ENCODE results near the gene EFNA3. TPM values are rescaled to one million over a fixed set of nuclear protein-coding genes. Genes with fewer than 3 reads are reported as not detected.
A peak's percentile ranks its signal among the peaks of the same experiment; 100 is the strongest.

EFNA3 gene
- total RNA-seq, 3 donors from 2014 or later, result 2.1 to 17.4 (median 5.6) TPM

DNA sequence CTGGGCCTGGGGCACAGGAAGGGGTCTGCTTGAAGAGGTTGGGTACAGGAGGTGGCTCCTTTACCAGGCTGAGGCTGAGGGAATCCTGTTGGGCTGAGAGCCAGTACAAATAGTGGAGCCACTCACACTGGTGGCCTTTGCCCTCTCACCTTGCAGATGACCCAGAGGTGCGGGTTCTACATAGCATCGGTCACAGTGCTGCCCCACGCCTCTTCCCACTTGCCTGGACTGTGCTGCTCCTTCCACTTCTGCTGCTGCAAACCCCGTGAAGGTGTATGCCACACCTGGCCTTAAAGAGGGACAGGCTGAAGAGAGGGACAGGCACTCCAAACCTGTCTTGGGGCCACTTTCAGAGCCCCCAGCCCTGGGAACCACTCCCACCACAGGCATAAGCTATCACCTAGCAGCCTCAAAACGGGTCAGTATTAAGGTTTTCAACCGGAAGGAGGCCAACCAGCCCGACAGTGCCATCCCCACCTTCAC, 55.2 kb downstream of the EFNA3 start:
- intact Hi-C loops (cut with DNase I, micrococcal nuclease), result no loop called here
- peaks cover 6% of the 10 kb centered on the region for H3K36me3 ChIP-seq (ENCODE audit: low read depth)
- peaks cover 45% of the 10 kb centered on the region for H3K4me1 ChIP-seq (ENCODE audit: low read depth)
- no peaks in the 10 kb centered on the region for H3K9me3 ChIP-seq
- no peak overlapping the region for H3K4me3 ChIP-seq
- TF ChIP-seq, protein P1, sequence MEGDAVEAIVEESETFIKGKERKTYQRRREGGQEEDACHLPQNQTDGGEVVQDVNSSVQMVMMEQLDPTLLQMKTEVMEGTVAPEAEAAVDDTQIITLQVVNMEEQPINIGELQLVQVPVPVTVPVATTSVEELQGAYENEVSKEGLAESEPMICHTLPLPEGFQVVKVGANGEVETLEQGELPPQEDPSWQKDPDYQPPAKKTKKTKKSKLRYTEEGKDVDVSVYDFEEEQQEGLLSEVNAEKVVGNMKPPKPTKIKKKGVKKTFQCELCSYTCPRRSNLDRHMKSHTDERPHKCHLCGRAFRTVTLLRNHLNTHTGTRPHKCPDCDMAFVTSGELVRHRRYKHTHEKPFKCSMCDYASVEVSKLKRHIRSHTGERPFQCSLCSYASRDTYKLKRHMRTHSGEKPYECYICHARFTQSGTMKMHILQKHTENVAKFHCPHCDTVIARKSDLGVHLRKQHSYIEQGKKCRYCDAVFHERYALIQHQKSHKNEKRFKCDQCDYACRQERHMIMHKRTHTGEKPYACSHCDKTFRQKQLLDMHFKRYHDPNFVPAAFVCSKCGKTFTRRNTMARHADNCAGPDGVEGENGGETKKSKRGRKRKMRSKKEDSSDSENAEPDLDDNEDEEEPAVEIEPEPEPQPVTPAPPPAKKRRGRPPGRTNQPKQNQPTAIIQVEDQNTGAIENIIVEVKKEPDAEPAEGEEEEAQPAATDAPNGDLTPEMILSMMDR (IDR thresholded peaks at IDR 0.05), result no peak
- DNase-seq, result peak in 2 of 3 donors; percentile 30 to 39
- ATAC-seq, result no peak

DNA sequence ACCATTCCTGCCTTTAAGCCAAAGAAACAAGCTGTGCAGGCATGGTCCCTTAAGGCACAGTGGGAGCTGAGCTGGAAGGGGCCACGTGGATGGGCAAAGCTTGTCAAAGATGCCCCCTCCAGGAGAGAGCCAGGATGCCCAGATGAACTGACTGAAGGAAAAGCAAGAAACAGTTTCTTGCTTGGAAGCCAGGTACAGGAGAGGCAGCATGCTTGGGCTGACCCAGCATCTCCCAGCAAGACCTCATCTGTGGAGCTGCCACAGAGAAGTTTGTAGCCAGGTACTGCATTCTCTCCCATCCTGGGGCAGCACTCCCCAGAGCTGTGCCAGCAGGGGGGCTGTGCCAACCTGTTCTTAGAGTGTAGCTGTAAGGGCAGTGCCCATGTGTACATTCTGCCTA, 55.7 kb downstream of the EFNA3 start:
- intact Hi-C loops (cut with DNase I, micrococcal nuclease), result no loop called here
- no peak overlapping the region for H3K4me3 ChIP-seq
- ATAC-seq (no peak), DNase-seq (peak in 1 of 3 donors; percentile 26)
- peaks cover 6% of the 10 kb centered on the region for H3K36me3 ChIP-seq (ENCODE audit: low read depth)
- TF ChIP-seq, protein P1 (IDR thresholded peaks at IDR 0.05), result no peak
- H3K4me1 ChIP-seq (ENCODE audit: low read depth), result peaks cover 48% of the 10 kb centered on the region
- H3K9me3 ChIP-seq, result no peaks in the 10 kb centered on the region

DNA sequence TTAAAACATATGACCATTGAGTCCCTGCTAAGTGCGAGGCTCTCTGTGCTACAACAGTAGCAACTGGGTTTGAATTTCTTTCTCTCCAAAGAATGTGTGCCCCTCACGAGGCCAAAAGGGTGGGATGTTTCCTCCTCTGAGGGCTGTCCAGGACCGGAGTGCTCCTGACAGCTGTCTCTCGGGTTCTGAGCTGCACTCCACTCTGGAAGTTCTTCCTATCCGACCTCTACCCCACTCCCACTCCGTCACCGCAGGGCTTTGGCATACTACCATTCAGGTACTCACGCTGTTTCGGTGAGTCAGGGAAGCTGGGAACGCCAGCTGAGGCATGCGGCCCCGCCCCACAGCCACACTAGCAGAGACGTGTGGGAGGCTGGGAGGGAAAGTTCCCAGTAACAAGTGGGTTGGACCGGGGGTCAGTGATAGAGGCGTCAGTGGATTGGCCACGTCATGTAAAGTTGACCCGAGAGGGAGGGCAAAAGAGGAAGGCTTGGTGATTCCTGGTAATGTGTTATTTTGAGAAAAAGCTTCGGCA, 56.3 kb downstream of the EFNA3 start:
- intact Hi-C loops (cut with DNase I, micrococcal nuclease), result no loop called here

DNA sequence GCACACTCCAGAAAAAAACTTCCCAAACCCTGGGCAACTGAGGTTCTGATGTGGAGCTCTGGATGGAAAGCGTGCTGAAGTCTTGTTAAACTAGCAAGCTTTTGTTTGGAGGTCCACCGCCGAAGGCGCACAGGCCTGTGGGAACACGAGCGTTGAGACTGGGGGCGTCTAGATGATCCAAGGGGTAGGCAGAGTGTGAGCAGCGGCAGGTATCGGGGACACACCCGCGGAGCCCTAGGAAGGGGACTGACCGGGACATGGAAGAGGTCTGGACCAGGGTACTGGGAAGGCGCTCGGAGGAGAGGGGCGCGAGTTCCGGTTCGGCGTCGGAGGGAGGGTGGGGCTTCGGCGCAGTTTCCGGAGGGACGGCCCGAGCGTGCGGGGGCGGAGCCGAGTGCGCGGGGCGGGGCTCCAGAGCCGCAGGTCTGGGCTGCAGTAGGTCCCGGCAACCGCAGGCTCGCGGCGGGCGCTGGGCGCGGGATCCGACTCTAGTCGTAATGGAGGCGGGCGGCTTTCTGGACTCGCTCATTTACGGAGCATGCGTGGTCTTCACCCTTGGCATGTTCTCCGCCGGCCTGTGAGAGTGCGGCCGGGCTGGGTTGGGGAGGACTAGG, 56.9 kb downstream of the EFNA3 start, which contains the start of gene SLC50A1:
Gene SLC50A1, plus strand, starts transcription at position 438 of the 614 bp plus-strand sequence. Its CDS starts 60 bp downstream, at position 498.
- DNase-seq (peak; percentile 96 to 97 (median 96)), ATAC-seq (peak; percentile 87)
- H3K4me1 ChIP-seq (ENCODE audit: low read depth), result peaks cover 45% of the 10 kb centered on the region
- TF ChIP-seq, protein P1 (IDR thresholded peaks at IDR 0.05), result peak; percentile 8
- H3K9me3 ChIP-seq, result no peaks in the 10 kb centered on the region
- intact Hi-C loops (cut with DNase I, micrococcal nuclease), result no loop called here
- H3K36me3 ChIP-seq (ENCODE audit: low read depth), result peaks cover 6% of the 10 kb centered on the region
- peak within 1 kb of the TSS; percentile 46 for H3K4me3 ChIP-seq

More for the DNA sequence above, 56.3 kb downstream of the EFNA3 start:
- Histone ChIP-seq H3K4me1 (ENCODE audit: low read depth) (peaks cover 44% of the 10 kb centered on the region), H3K9me3 (no peaks in the 10 kb centered on the region), H3K4me3 (peak overlapping the region; percentile 46), H3K36me3 (ENCODE audit: low read depth) (peaks cover 6% of the 10 kb centered on the region)
- DNase-seq (peak; percentile 89 to 94 (median 90)), ATAC-seq (peak; percentile 79)
- TF ChIP-seq, protein P1 (IDR thresholded peaks at IDR 0.05), result no peak

DNA sequence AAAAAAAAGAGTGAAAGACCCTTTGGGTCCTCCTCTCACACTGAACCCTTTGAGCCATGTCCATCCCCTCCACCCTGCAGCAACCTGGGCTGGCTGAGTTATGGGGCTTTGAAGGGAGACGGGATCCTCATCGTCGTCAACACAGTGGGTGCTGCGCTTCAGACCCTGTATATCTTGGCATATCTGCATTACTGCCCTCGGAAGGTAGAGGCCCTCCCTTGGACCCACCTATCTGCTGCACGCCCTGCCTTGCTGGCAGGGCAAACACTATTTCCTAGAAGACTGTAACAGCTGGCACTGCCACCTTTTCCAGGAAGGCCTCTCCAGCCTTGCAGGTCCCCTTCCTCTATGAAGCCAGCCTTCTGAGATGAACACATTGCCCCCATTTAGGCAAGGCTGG, 58.1 kb downstream of the EFNA3 start:
- DNase-seq (peak; percentile 64 to 69 (median 65)), ATAC-seq (peak; percentile 10)
- peaks cover 45% of the 10 kb centered on the region for H3K4me1 ChIP-seq (ENCODE audit: low read depth)
- no peaks in the 10 kb centered on the region for H3K9me3 ChIP-seq
- H3K36me3 ChIP-seq (ENCODE audit: low read depth), result peaks cover 6% of the 10 kb centered on the region
- TF ChIP-seq, protein P1 (IDR thresholded peaks at IDR 0.05), result no peak
- H3K4me3 ChIP-seq, result no peak overlapping the region
- intact Hi-C loops (cut with DNase I, micrococcal nuclease), result no loop called here

Other genes with a start within 250 kb of the EFNA3 start
- 10 to 100 TPM in 1 of 3 donors, 1 to 10 TPM in 2; 1.5 to 19.3 (median 2.0) TPM for gene KCNN3, start 208.6 kb upstream of the EFNA3 start, total RNA-seq
- 10 to 100 TPM; 28.4 to 37.6 (median 35.8) TPM for gene PMVK, start 142.1 kb upstream of the EFNA3 start, total RNA-seq
- 100 to 1,000 TPM in 1 of 3 donors, 10 to 100 TPM in 2; 35.6 to 146 (median 49.4) TPM for gene PBXIP1, start 122.7 kb upstream of the EFNA3 start, total RNA-seq
- gene PYGO2, start 117.1 kb upstream of the EFNA3 start, total RNA-seq, result 10 to 100 TPM; 22.8 to 34.3 (median 25.8) TPM
- 100 to 1,000 TPM in 2 of 3 donors, 10 to 100 TPM in 1; 92.7 to 130 (median 122) TPM for gene SHC1, start 108.1 kb upstream of the EFNA3 start, total RNA-seq
- 10 to 100 TPM; 26.8 to 52.4 (median 29.3) TPM for gene CKS1B, start 104.2 kb upstream of the EFNA3 start, total RNA-seq
- gene FLAD1, start 95.5 kb upstream of the EFNA3 start, total RNA-seq, result 10 to 100 TPM; 28.4 to 40.4 (median 31.2) TPM
- under 1 TPM in 2 of 3 donors, not detected in 1; 0.60 to 0.76 TPM for gene LENEP, start 85.3 kb upstream of the EFNA3 start, total RNA-seq
- gene ZBTB7B, start 76.0 kb upstream of the EFNA3 start, total RNA-seq, result 100 to 1,000 TPM; 175 to 313 (median 255) TPM
- gene DCST2, start 45.1 kb upstream of the EFNA3 start, total RNA-seq, result 1 to 10 TPM; 1.7 to 3.3 (median 2.3) TPM
- gene DCST1, start 45.0 kb upstream of the EFNA3 start, total RNA-seq, result under 1 TPM in 2 of 3 donors, not detected in 1; 0.19 to 0.20 TPM
- gene ADAM15, start 27.5 kb upstream of the EFNA3 start, total RNA-seq, result 100 to 1,000 TPM in 1 of 3 donors, 10 to 100 TPM in 2; 71.8 to 148 (median 79.7) TPM
- gene EFNA4, start 15.1 kb upstream of the EFNA3 start, total RNA-seq, result 10 to 100 TPM; 12.3 to 27.2 (median 26.4) TPM
- 100 to 1,000 TPM in 2 of 3 donors, 10 to 100 TPM in 1; 46.3 to 198 (median 110) TPM for gene EFNA1, start 49.0 kb downstream of the EFNA3 start, total RNA-seq
- gene SLC50A1, start 57.0 kb downstream of the EFNA3 start, total RNA-seq, result 10 to 100 TPM; 38.7 to 95.8 (median 66.4) TPM
- gene DPM3, start 61.7 kb downstream of the EFNA3 start, total RNA-seq, result 100 to 1,000 TPM in 1 of 3 donors, 10 to 100 TPM in 2; 76.3 to 106 (median 78.4) TPM
- 100 to 1,000 TPM; 162 to 190 (median 176) TPM for gene KRTCAP2, start 94.5 kb downstream of the EFNA3 start, total RNA-seq
- gene TRIM46, start 95.0 kb downstream of the EFNA3 start, total RNA-seq, result under 1 TPM; 0.26 to 0.76 (median 0.39) TPM
- 10 to 100 TPM; 22.4 to 35.9 (median 33.9) TPM for gene THBS3, start 129.1 kb downstream of the EFNA3 start, total RNA-seq
- gene MTX1, start 129.9 kb downstream of the EFNA3 start, total RNA-seq, result 10 to 100 TPM; 26.1 to 41.1 (median 35.6) TPM
- gene ENTREP3, start 176.6 kb downstream of the EFNA3 start, total RNA-seq, result 10 to 100 TPM; 16.9 to 42.6 (median 20.4) TPM
- 10 to 100 TPM; 43.6 to 53.4 (median 46.8) TPM for gene SCAMP3, start 183.5 kb downstream of the EFNA3 start, total RNA-seq
- 10 to 100 TPM; 43.7 to 51.7 (median 47.8) TPM for gene CLK2, start 194.7 kb downstream of the EFNA3 start, total RNA-seq
- 10 to 100 TPM; 10.3 to 15.6 (median 10.8) TPM for gene HCN3, start 198.6 kb downstream of the EFNA3 start, total RNA-seq
- gene PKLR, start 222.6 kb downstream of the EFNA3 start, total RNA-seq, result 1 to 10 TPM in 2 of 3 donors, under 1 TPM in 1; 0.63 to 2.0 (median 1.5) TPM
- gene FDPS, start 230.0 kb downstream of the EFNA3 start, total RNA-seq, result 100 to 1,000 TPM; 130 to 244 (median 222) TPM
- 10 to 100 TPM; 58.9 to 79.4 (median 60.6) TPM for gene RUSC1, start 242.1 kb downstream of the EFNA3 start, total RNA-seq